Astrocyte of the hippocampus (primary cell): ENCODE measurements around the gene P2RX2.

Experiments
- DNase-seq: peaks from one replicate; pipeline ENCODE4 v3.0.0; 2011; ENCODE audit warnings: low read depth, low spot score

The P2RX2 gene

GRCh38 chr12:132619386-132620112, 973 bp downstream of the P2RX2 start:
- DNase-seq: no peak

GRCh38 chr12:132620113-132620898, 1.7 kb downstream of the P2RX2 start:
- DNase-seq: no peak

- no peak for DNase-seq
Observed at GRCh38 chr12:132620899-132621656, 2.5 kb downstream of the P2RX2 start.

- DNase-seq: no peak
Observed at GRCh38 chr12:132621657-132622435, 3.3 kb downstream of the P2RX2 start.

GRCh38 chr12:132622437-132623071, 4.0 kb downstream of the P2RX2 start:
- DNase-seq: peak; percentile 67

GRCh38 chr12:132623072-132623869, 4.7 kb downstream of the P2RX2 start:
- DNase-seq: no peak

GRCh38 chr12:132624186-132624855, 5.7 kb downstream of the P2RX2 start:
- no peak for DNase-seq

GRCh38 chr12:132624910-132625630, 6.5 kb downstream of the P2RX2 start:
- DNase-seq: no peak

- DNase-seq: no peak
Observed at GRCh38 chr12:132625731-132626430, 7.3 kb downstream of the P2RX2 start.

GRCh38 chr12:132629330-132629729, 10.8 kb downstream of the P2RX2 start:
- DNase-seq: no peak

- DNase-seq: no peak
Observed at GRCh38 chr12:132630672-132631071, 12.1 kb downstream of the P2RX2 start.

- DNase-seq: no peak
Observed at GRCh38 chr12:132631666-132632065, 13.1 kb downstream of the P2RX2 start.

GRCh38 chr12:132632521-132633228, 14.1 kb downstream of the P2RX2 start:
- DNase-seq: no peak

GRCh38 chr12:132633398-132633797, 14.8 kb downstream of the P2RX2 start:
- no peak for DNase-seq

GRCh38 chr12:132633901-132634300, 15.3 kb downstream of the P2RX2 start:
- no peak for DNase-seq

- DNase-seq: no peak
Observed at GRCh38 chr12:132634411-132634990, 15.9 kb downstream of the P2RX2 start.
